K562 (cell line): ENCODE results near the gene SMAD3. TPM values are rescaled to one million over a fixed set of nuclear protein-coding genes. Genes with fewer than 3 reads are reported as not detected.
A peak's percentile ranks its signal among the peaks of the same experiment; 100 is the strongest.

Experiments used
- DPF2 ChIP-seq: fragments of 450-650 bp; IDR thresholded peaks from 2 replicates; pipeline ENCODE4 v1.6.1; 2016
- EP300 ChIP-seq: IDR thresholded peaks from 2 replicates; pipeline ENCODE4 v1.6.1; 2012; ENCODE audit warnings: low read length, improper control_type of control experiment
- ESRRA ChIP-seq: fragments of 450-650 bp; IDR thresholded peaks from 2 replicates; pipeline ENCODE4 v1.6.1; 2014; ENCODE audit warnings: low read depth, mild to moderate bottlenecking, moderate library complexity, borderline replicate concordance
- HNRNPK ChIP-seq: fragments of 200-400 bp; formaldehyde crosslinking; IDR thresholded peaks from one replicate; pipeline ENCODE4 v1.6.1; 2018; ENCODE audit warnings: mild to moderate bottlenecking, low read depth, low read length; ENCODE audit not compliant: poor library complexity, severe bottlenecking
- LEF1 ChIP-seq: fragments of 450-650 bp; IDR thresholded peaks from 2 replicates; pipeline ENCODE4 v1.6.1; 2016; ENCODE audit warnings: mild to moderate bottlenecking
- MAFG ChIP-seq: fragments of 450-650 bp; conservative IDR thresholded peaks from 2 replicates; pipeline ENCODE4 v1.6.1; 2016; ENCODE audit warnings: missing genetic modification characterization, missing compliant biosample characterization
- MEF2A ChIP-seq: IDR thresholded peaks from 2 replicates; pipeline ENCODE4 v1.6.1; 2011; ENCODE audit warnings: low read depth, mild to moderate bottlenecking, low read length, moderate library complexity; ENCODE audit not compliant: control insufficient read depth
- MTA3 ChIP-seq: fragments of 450-650 bp; formaldehyde crosslinking; IDR thresholded peaks from 2 replicates; pipeline ENCODE4 v1.6.1; 2017; ENCODE audit warnings: mild to moderate bottlenecking, borderline replicate concordance
- NRF1 ChIP-seq, 2 experiments: fragments of 450-650 bp; IDR thresholded peaks in 1 of 2; conservative IDR thresholded peaks in 1 of 2; 2 replicates each; pipeline ENCODE4 v1.6.1; 2014; ENCODE audit warnings: mild to moderate bottlenecking in 2 of 2
- RBBP5 ChIP-seq: fragments of 200-600 bp; sonication (generic); IDR thresholded peaks from 2 replicates; pipeline ENCODE4 v1.6.1; 2012; ENCODE audit warnings: borderline replicate concordance, mild to moderate bottlenecking, low read length, control low read depth, inconsistent platforms; ENCODE audit not compliant: insufficient read depth, poor library complexity, severe bottlenecking
- TAF7 ChIP-seq: fragments of 450-650 bp; IDR thresholded peaks from 2 replicates; pipeline ENCODE4 v1.6.1; 2016; ENCODE audit warnings: missing genetic modification characterization, missing compliant biosample characterization
- TAF9B ChIP-seq: fragments of 450-650 bp; IDR thresholded peaks from 2 replicates; pipeline ENCODE4 v1.6.1; 2018; ENCODE audit warnings: mild to moderate bottlenecking; ENCODE audit not compliant: partially characterized antibody
- ZBTB7A ChIP-seq: IDR thresholded peaks from 2 replicates; pipeline ENCODE4 v1.6.1; 2011; ENCODE audit warnings: low read depth, mild to moderate bottlenecking, low read length, moderate library complexity, borderline replicate concordance; ENCODE audit not compliant: control insufficient read depth
- ZNF140 ChIP-seq: fragments of 250-450 bp; sonication (Bioruptor Pico); IDR thresholded peaks from 2 replicates; pipeline ENCODE4 v1.8.0; 2021; ENCODE audit warnings: moderate library complexity, mild to moderate bottlenecking, inconsistent platforms
- ZNF507 ChIP-seq: conservative IDR thresholded peaks from 2 replicates; pipeline ENCODE4 v1.6.1; 2017; ENCODE audit warnings: missing genetic modification characterization, missing compliant biosample characterization
- polyA plus RNA-seq, 8 experiments: library from polyadenylated mRNA; depleted of rRNA in 4 of 8; stranded (reverse) in 5 of 8; unstranded in 3 of 8; fragments of >200 nt; fragmentation: Nextera tagmentation in 2 of 8; fragmentation: Illumina TruSeq in 1 of 8; extraction: Ambion mirVana in 2 of 8; extraction: Trizol in 1 of 8; gene quantifications; 2 replicates each; pipeline versions ENCODE4 v1.2.1 to v1.2.3, GENCODE V29; 2011 to 2014; ENCODE audit warnings: inconsistent platforms in 1 of 8, missing spikeins in 1 of 8
- total RNA-seq, 7 experiments: library from RNA; depleted of rRNA in 6 of 7; stranded (reverse); fragments of >200 nt in 6 of 7; fragmentation: Illumina TruSeq in 2 of 7; extraction: Trizol in 2 of 7; gene quantifications; 2 replicates each; pipeline versions ENCODE4 v1.2.1 to v1.2.3, GENCODE V29; 2011 to 2021; ENCODE audit warnings: low replicate concordance in 1 of 7
- TF ChIP-seq, protein P1 (sequence below), 2 experiments: fragments of 250-450 bp in 1 of 2; fragments of 450-650 bp in 1 of 2; sonication (Bioruptor Pico) in 1 of 2; IDR thresholded peaks; 2 replicates each; pipeline versions ENCODE4 v1.6.1 to v1.8.0; 2016 to 2021; ENCODE audit warnings: mild to moderate bottlenecking in 2 of 2, moderate library complexity in 2 of 2, missing compliant biosample characterization in 1 of 2, missing genetic modification characterization in 1 of 2
- TF ChIP-seq, protein P2 (sequence below): fragments of 250-450 bp; sonication (Bioruptor Pico); IDR thresholded peaks from 2 replicates; pipeline ENCODE4 v1.4.0; 2020
- TF ChIP-seq, protein P3 (sequence below): IDR thresholded peaks from 2 replicates; pipeline ENCODE4 v1.6.1; 2016; ENCODE audit warnings: missing genetic modification characterization, missing compliant biosample characterization

Gene SMAD3
- total and polyA plus RNA-seq, 9 of the 15 experiments (the other 6 are each of a cell fraction or from before 2014, with no cell fraction given), result 4.3 to 39.2 (median 11.1) TPM

DNA sequence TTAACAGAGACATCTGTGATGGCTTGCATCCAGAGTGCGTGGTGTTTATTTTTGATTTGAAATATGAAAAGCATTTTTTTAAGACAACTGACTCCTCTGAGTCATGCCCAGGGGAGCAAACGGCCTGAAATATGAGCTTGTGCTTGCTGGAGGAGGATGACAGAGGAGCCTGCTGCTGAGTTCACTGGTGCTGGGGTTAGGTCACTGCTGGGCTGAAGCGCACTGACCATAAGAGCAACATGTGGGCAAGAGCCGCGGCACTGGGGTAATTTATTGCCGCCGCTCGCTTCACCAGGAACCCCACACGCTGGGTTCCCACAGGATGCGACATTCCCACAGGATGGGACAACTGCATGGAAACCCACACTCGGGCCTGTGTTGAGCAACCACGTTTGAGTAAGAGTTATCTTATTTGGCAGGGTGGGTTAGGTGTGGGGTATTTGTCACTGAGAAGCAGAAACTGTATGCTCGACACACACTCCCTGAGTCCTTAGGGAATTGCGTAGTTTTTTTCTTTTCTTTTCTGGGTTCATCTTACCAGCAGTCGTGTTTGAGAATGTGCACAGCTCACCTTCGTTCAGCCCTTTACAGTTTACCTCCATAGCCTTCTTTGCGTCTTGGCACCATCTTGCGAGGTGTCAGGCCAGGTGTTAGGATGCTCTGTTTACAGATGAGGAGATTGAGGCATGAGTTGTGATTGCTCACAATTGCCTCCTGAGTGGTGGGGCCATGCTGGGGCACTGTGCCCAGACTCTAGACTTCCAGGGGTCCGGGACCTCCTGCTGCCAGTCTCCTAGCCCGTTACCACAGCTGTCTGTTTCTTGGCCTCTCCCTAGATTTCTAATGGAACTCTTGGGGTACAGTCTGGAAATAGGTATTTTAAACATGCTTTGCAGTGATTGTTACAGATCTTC lies 60.4 kb downstream of the SMAD3 start (continued):
- TF ChIP-seq, protein P1, sequence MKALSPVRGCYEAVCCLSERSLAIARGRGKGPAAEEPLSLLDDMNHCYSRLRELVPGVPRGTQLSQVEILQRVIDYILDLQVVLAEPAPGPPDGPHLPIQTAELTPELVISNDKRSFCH (CRISPR knock-in tag; IDR thresholded peaks at IDR 0.05), result no peak
- TF ChIP-seq, protein P1 (tag; IDR thresholded peaks at IDR 0.05), result no peak
- TF ChIP-seq EP300, result peak; percentile 57; the same call in 1 of the 2 replicates
- no peak for TF ChIP-seq ESRRA
- no peak for TF ChIP-seq LEF1
- TF ChIP-seq TAF7, result no peak
- no peak for TF ChIP-seq MEF2A
- TF ChIP-seq ZNF140 (CRISPR knock-in tag), result no peak
- TF ChIP-seq RBBP5, result no peak
- TF ChIP-seq, protein P2, sequence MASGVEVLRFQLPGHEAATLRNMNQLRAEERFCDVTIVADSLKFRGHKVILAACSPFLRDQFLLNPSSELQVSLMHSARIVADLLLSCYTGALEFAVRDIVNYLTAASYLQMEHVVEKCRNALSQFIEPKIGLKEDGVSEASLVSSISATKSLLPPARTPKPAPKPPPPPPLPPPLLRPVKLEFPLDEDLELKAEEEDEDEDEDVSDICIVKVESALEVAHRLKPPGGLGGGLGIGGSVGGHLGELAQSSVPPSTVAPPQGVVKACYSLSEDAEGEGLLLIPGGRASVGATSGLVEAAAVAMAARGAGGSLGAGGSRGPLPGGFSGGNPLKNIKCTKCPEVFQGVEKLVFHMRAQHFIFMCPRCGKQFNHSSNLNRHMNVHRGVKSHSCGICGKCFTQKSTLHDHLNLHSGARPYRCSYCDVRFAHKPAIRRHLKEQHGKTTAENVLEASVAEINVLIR (CRISPR knock-in tag), result no peak
- TF ChIP-seq, protein P3, sequence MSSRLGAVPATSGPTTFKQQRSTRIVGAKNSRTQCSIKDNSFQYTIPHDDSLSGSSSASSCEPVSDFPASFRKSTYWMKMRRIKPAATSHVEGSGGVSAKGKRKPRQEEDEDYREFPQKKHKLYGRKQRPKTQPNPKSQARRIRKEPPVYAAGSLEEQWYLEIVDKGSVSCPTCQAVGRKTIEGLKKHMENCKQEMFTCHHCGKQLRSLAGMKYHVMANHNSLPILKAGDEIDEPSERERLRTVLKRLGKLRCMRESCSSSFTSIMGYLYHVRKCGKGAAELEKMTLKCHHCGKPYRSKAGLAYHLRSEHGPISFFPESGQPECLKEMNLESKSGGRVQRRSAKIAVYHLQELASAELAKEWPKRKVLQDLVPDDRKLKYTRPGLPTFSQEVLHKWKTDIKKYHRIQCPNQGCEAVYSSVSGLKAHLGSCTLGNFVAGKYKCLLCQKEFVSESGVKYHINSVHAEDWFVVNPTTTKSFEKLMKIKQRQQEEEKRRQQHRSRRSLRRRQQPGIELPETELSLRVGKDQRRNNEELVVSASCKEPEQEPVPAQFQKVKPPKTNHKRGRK (tag), result no peak
- TF ChIP-seq TAF9B, result no peak
- peak; percentile 63 to 68 for TF ChIP-seq NRF1 (conservative IDR thresholded peaks at IDR 0.05 in 1 of 2, IDR thresholded peaks at IDR 0.05 in 1 of 2)
- no peak for TF ChIP-seq ZNF507 (tag)
- TF ChIP-seq MAFG (tag), result no peak
- peak; percentile 31; the same call in 1 of the 2 replicates for TF ChIP-seq MTA3
- no peak; the same call in 1 of the 2 replicates for TF ChIP-seq ZBTB7A
- peak; percentile 63 for TF ChIP-seq DPF2
- no peak for TF ChIP-seq HNRNPK
